Activated CD4-positive, alpha-beta T cell treated with anti-CD3 and anti-CD28 coated beads, Interleukin-2, Interleukin-6, amounts not matched to agents 100 ng/mL and 50 ng/mL, durations not matched to agents 16 hours and 8 hours (primary cell): ENCODE results near the gene ABCC2.
"Not testable (repeated sequence)": the region's sequence is repeated elsewhere in the genome, so short reads cannot be mapped to it uniquely, and the experiment has no call there.

Experiments used
- DNase-seq: peaks from one replicate; pipeline ENCODE4 v3.0.0-alpha.2; 2020

Gene ABCC2

GRCh38 chr10:99855479-99856071 is 73.1 kb downstream of the ABCC2 start:
- no peak for DNase-seq

DNA sequence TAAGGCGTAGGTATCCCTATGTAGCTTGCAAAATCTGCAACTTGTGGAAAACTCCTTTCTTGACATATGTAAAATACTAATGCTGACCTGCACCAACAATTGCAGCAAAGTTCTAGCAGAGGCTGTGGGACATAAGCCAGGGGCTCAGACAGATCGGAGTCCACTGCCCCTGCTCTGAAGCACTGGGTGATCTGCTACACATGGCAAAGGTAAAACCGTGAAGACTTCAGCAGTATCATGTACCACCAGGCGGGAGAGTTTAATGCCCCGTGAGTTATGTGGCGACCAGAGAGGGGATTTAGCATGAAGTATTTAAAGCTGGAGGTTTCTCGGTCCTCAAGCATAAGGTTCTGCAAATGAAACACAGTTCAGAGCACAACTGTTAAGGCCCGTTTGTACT is 76.4 kb downstream of the ABCC2 start:
- DNase-seq: no peak

DNA sequence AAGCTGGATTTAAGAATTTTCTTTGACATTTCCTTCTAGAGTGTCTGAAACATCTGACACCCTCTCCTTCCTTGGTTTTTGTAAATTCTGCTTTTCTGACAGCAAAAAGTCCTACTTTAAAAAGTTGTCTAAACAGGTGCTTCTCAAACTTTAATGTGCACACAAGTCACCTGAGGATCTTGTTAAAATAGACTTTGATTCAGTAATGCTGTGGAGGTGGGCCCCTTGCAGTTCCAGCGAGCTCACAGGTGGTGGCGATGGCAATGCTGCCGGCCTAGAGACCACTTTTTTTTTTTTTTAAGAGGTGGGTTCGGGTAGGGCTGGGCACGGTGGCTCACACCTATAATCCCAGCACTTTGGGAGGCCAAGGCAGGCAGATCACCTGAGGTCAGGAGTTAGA is 77.1 kb downstream of the ABCC2 start:
- DNase-seq: no peak

DNA sequence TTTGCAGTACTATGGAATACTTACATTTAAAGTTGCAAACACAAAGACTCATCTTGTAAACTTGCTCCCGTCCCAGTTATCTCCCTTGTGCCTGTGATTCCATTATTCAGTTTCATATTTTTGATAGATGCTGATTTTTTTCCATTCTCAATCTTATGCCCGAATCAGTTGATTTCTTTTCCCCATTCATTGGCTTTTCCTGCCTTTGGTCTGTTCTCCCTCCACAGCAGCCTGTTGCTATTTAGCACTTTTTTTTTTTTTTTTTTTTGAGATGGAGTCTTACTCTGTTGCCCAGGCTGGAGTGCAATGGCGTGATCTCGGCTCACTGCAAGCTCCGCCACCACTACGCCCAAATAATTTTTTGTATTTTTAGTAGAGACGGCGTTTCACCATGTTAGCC is 78.0 kb downstream of the ABCC2 start:
- no peak for DNase-seq

GRCh38 chr10:99863535-99864240 is 81.2 kb downstream of the ABCC2 start:
- not testable (repeated sequence) for DNase-seq

DNA sequence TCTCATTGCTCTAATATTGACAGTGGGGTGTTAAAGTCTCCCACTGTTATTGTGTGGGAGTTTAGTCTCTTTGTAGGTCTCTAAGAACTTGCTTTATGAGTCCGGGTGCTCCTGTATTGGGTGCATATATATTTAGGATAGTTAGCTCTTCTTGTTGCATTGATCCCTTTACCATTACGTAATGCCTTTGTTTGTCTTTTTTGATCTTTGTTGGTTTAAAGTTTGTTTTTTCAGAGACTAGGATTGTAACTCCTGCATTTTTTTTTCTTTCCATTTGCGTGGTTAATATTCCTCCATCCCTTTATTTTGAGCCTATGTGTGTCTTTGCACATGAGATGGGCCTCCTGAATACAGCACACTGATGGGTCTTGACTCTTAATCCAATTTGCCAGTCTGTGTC is 84.8 kb downstream of the ABCC2 start:
- not testable (repeated sequence) for DNase-seq

- no peak for DNase-seq
These were observed 87.2 kb downstream of the ABCC2 start for GRCh38 chr10:99869581-99870122.

- DNase-seq: peak; percentile 68
These were observed 87.8 kb downstream of the ABCC2 start for GRCh38 chr10:99870123-99870730.

GRCh38 chr10:99872367-99873162 is 90.1 kb downstream of the ABCC2 start:
- peak; percentile 34 for DNase-seq

DNA sequence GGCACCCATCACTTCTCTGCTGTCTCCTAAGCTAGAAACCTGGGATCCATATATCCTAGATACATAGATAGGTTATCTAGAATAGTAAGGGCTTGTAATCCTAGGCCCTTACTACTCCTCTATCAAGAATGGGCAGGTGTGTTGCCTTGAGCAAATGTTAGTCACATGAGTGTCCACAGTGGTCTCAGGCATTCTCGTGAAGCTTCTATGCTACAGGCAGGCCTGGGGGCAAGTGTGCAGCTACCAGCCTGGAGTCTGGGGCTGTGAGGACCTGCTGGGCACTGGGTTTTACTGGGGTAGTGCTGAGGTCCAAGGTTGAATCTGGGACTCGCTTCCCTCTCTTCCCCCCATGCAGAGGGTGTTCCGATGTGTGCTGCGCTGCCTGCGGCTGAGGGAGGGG is 91.4 kb downstream of the ABCC2 start:
- DNase-seq: no peak

GRCh38 chr10:99874341-99875085 is 92.1 kb downstream of the ABCC2 start:
- no peak for DNase-seq

GRCh38 chr10:99875473-99875872 is 93.0 kb downstream of the ABCC2 start:
- DNase-seq: no peak

DNA sequence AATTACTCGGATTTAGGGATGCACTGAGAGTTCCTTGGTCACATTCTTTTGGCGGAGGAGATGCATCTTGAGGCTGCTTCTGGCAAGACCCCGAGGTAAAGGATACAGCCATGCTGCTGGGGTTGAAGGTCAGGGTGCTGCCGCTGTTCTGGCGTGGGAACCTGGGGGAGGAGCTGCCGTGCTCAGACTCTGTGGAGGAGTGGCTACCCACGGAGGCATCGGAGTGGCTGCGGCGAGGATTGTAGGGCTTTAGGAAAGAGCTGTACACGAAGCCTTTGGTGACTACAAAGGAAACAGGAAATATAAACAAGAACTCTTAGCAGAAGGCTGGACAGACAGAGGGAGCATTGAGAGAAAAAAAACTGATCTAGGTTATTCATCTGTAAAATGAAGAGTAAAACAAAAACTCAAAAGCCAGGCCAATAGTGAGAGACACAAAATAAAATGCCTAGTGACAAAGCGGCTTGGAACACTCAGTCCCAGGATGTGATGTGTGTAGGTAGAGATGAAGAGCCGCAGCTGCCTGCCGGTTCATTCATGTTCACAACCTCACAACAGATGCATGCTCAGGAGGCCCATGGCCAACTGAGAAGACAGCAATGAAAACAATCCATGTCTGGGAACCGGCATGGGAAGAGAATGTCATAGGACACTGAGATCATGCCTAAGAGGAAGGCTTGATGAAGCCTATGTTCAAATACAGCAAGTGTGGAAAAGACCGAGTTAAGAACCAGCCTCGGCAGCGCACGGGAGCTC is 97.8 kb downstream of the ABCC2 start:
- DNase-seq: no peak

GRCh38 chr10:99881371-99881770 is 98.9 kb downstream of the ABCC2 start:
- DNase-seq: no peak

DNA sequence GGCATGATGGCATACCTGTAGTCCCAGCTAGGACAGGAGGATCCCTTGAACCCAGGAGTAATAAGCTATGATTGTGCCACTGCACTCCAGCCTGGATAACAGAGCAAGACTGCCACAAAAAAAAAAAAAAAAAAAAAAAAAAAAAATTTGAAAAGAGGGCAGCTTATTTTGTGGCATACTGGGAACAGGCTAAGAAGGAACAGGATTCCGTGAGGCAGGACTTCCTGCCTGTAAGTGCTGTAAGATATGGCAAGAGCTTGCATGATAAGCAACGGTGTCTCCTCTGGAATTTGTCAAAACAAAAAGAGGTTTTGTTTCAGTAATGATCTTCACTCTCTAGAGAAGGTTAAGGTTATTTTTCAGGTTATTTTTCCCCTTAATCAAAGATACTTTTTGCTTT is 101.1 kb downstream of the ABCC2 start:
- DNase-seq: no peak

GRCh38 chr10:99888622-99889021 is 106.2 kb downstream of the ABCC2 start:
- DNase-seq: no peak

- no peak for DNase-seq
These were observed 112.2 kb downstream of the ABCC2 start for GRCh38 chr10:99894613-99895012.

GRCh38 chr10:99895066-99895465 is 112.6 kb downstream of the ABCC2 start:
- not testable (repeated sequence) for DNase-seq

DNA sequence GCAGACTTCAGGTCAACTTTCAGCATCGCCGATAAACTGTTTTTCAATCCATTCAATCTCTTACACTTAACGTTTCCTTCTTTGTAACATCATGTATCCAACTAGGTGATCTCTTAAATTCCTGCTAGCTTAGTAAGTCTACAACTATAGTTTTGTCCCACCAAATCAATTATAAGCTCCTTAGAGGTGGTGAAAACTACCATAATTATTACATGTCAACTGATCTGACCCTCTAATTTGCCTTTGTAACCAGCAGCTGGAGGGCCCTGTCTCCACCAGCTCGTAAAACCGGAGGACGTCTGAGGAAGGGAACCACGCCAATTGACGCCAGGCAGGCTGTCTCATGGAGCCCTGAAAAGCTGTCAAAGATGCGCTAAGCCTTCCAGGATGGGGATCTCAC is 113.4 kb downstream of the ABCC2 start:
- no peak for DNase-seq
